Tibial nerve (tissue), 4 donors: ENCODE data around the gene GULP1. TPM values are rescaled to one million over a fixed set of nuclear protein-coding genes. Genes with fewer than 3 reads are reported as not detected.

Source experiments
- DNase-seq, 2 donors: peaks; one replicate each; pipeline ENCODE4 v3.0.0-alpha.2; 2019; ENCODE audit warnings: low spot score in 2 of 2
- H3K27ac ChIP-seq, 4 donors: fragments of 200-600 bp; sonication (generic) in 3 of 4; one replicate each; pipeline ENCODE4 v1.5.1; 2017 to 2019; ENCODE audit warnings: mild to moderate bottlenecking in 1 of 4
- H3K27me3 ChIP-seq, 2 donors: fragments of 200-600 bp; sonication (generic) in 1 of 2; one replicate each; pipeline versions ENCODE4 v1.5.1 to v1.6.0; 2017 to 2019
- H3K36me3 ChIP-seq, 3 donors: fragments of 200-600 bp; sonication (generic); one replicate each; pipeline ENCODE4 v1.5.1; 2018 to 2019
- H3K4me1 ChIP-seq, 4 donors: fragments of 200-600 bp; sonication (generic) in 3 of 4; one replicate each; pipeline ENCODE4 v1.5.1; 2017 to 2019
- H3K4me3 ChIP-seq, 4 donors: fragments of 200-600 bp; sonication (generic) in 3 of 4; one replicate each; pipeline ENCODE4 v1.5.1; 2017 to 2019; ENCODE audit warnings: mild to moderate bottlenecking in 1 of 4, moderate library complexity in 1 of 4
- H3K9me3 ChIP-seq, 4 donors: fragments of 200-600 bp; sonication (generic) in 3 of 4; one replicate each; pipeline ENCODE4 v1.5.1; 2017 to 2019
- CTCF ChIP-seq, 5 experiments: fragments of 200-600 bp in 3 of 5; fragments of 450-650 bp in 2 of 5; sonication (generic) in 3 of 5; IDR thresholded peaks; one replicate each; pipeline ENCODE4 v1.5.1; 2016 to 2019; ENCODE audit warnings: antibody characterized with exemption in 5 of 5, mild to moderate bottlenecking in 3 of 5, moderate library complexity in 2 of 5
- EP300 ChIP-seq, 2 donors: sonication (generic); formaldehyde crosslinking; IDR thresholded peaks; one replicate each; pipeline ENCODE4 v1.6.1; 2017; ENCODE audit warnings: antibody characterized with exemption in 2 of 2, mild to moderate bottlenecking in 1 of 2
- POLR2A ChIP-seq, 2 donors: fragments of 450-650 bp; IDR thresholded peaks; one replicate each; pipeline ENCODE4 v1.6.1; 2017; ENCODE audit warnings: antibody characterized with exemption in 2 of 2, mild to moderate bottlenecking in 2 of 2, moderate library complexity in 2 of 2
- WGBS, 2 donors: methylation state at CpG; one replicate each; pipeline ENCODE4 v1.1.5; 2018; 5-methylcytosine and 5-hydroxymethylcytosine counted together
- total RNA-seq, 4 donors: library from RNA; depleted of rRNA; stranded (reverse); fragments of >200 nt; gene quantifications; one replicate each; pipeline ENCODE4 v1.1.0, GENCODE V29; 2016

Gene GULP1
- total RNA-seq, 4 donors from 2014 or later: 63.4 to 89.2 (median 78.1) TPM

- peaks cover 0 to 7% (median 0%) of the 10 kb centered on the region in 4 donors for H3K4me1 ChIP-seq
- WGBS, 2 donors: 84 to 92% methylated on average over 2 of the region's 2 CpGs
- TF ChIP-seq EP300 (IDR thresholded peaks at IDR 0.05) (no peak), CTCF (IDR thresholded peaks at IDR 0.05) (no peak), POLR2A (IDR thresholded peaks at IDR 0.05) (no peak)
- no peaks in the 10 kb centered on the region for H3K27me3 ChIP-seq
- no peak overlapping the region for H3K4me3 ChIP-seq
- H3K27ac ChIP-seq: no peak overlapping the region
- H3K36me3 ChIP-seq: no peaks in the 10 kb centered on the region
- peaks cover 0 to 3% (median 0%) of the 10 kb centered on the region in 4 donors for H3K9me3 ChIP-seq
- DNase-seq: no peak
Observed at GRCh38 chr2:188274274-188274673, 17.4 kb upstream of the GULP1 start.

GRCh38 chr2:188276255-188276654, 15.4 kb upstream of the GULP1 start:
- peaks cover 0 to 13% (median 0%) of the 10 kb centered on the region in 4 donors for H3K4me1 ChIP-seq
- no peak overlapping the region for H3K27ac ChIP-seq
- 94 to 97% methylated on average over 10 of the region's 10 CpGs for WGBS, 2 donors

GRCh38 chr2:188277786-188278185, 13.9 kb upstream of the GULP1 start:
- no peak overlapping the region for H3K4me3 ChIP-seq
- no peaks in the 10 kb centered on the region for H3K27me3 ChIP-seq
- DNase-seq: no peak
- H3K4me1 ChIP-seq: peaks cover 0 to 13% (median 0%) of the 10 kb centered on the region in 4 donors
- H3K9me3 ChIP-seq: no peaks in the 10 kb centered on the region
- no peak for TF ChIP-seq EP300 (IDR thresholded peaks at IDR 0.05)
- no peak for TF ChIP-seq POLR2A (IDR thresholded peaks at IDR 0.05)
- TF ChIP-seq CTCF (IDR thresholded peaks at IDR 0.05): no peak
- H3K27ac ChIP-seq: no peak overlapping the region
- no peaks in the 10 kb centered on the region for H3K36me3 ChIP-seq
- 67 to 70% methylated on average over 5 of the region's 5 CpGs for WGBS, 2 donors

More at GRCh38 chr2:188276255-188276654, 15.4 kb upstream of the GULP1 start:
- TF ChIP-seq CTCF (IDR thresholded peaks at IDR 0.05) (no peak), EP300 (IDR thresholded peaks at IDR 0.05) (no peak), POLR2A (IDR thresholded peaks at IDR 0.05) (no peak)
- Histone ChIP-seq H3K27me3 (no peaks in the 10 kb centered on the region), H3K4me3 (no peak overlapping the region), H3K9me3 (no peaks in the 10 kb centered on the region), H3K36me3 (no peaks in the 10 kb centered on the region)
- no peak for DNase-seq

- WGBS, 2 donors: 63 to 73% methylated on average over 11 of the region's 11 CpGs
- TF ChIP-seq CTCF (IDR thresholded peaks at IDR 0.05): no peak
- Histone ChIP-seq H3K4me3 (peak overlapping the region in 2 of 4 donors; percentile 4 to 16), H3K27ac (no peak overlapping the region), H3K4me1 (peaks cover 0 to 13% (median 0%) of the 10 kb centered on the region in 4 donors), H3K27me3 (no peaks in the 10 kb centered on the region), H3K36me3 (no peaks in the 10 kb centered on the region), H3K9me3 (no peaks in the 10 kb centered on the region)
- DNase-seq: no peak
Observed at GRCh38 chr2:188278388-188279092, 13.1 kb upstream of the GULP1 start.

- DNase-seq: no peak
- Histone ChIP-seq H3K27ac (no peak overlapping the region), H3K36me3 (no peaks in the 10 kb centered on the region), H3K9me3 (no peaks in the 10 kb centered on the region), H3K27me3 (no peaks in the 10 kb centered on the region), H3K4me3 (peak overlapping the region in 1 of 4 donors; percentile 16), H3K4me1 (peaks cover 0 to 13% (median 0%) of the 10 kb centered on the region in 4 donors)
- 6 to 17% methylated on average over 2 of the region's 2 CpGs for WGBS, 2 donors
- no peak for TF ChIP-seq CTCF (IDR thresholded peaks at IDR 0.05)
- TF ChIP-seq EP300 (IDR thresholded peaks at IDR 0.05): no peak
- TF ChIP-seq POLR2A (IDR thresholded peaks at IDR 0.05): no peak
Observed at GRCh38 chr2:188279093-188279445, 12.6 kb upstream of the GULP1 start.
